ENCODE measurements around the gene OSTF1.

Gene OSTF1

GRCh38 chr9:75086541-75087288 lies 1.6 kb upstream of the OSTF1 start:
- FAIRE-seq, result no peak

- FAIRE-seq, result no peak
Measured at GRCh38 chr9:75087289-75087823, 958 bp upstream of the OSTF1 start.

GRCh38 chr9:75088646-75089372 lies 495 bp downstream of the OSTF1 start:
- no peak for FAIRE-seq

- FAIRE-seq, result no peak
Measured at GRCh38 chr9:75089373-75089766, 1.1 kb downstream of the OSTF1 start.

GRCh38 chr9:75090579-75090978 lies 2.3 kb downstream of the OSTF1 start:
- FAIRE-seq, result no peak

GRCh38 chr9:75092766-75093165 lies 4.5 kb downstream of the OSTF1 start:
- no peak for FAIRE-seq

- FAIRE-seq, result no peak
Measured at GRCh38 chr9:75096796-75097195, 8.5 kb downstream of the OSTF1 start.

- FAIRE-seq, result no peak
Measured at GRCh38 chr9:75101004-75101588, 12.8 kb downstream of the OSTF1 start.

- no peak for FAIRE-seq
Measured at GRCh38 chr9:75102177-75102790, 14.0 kb downstream of the OSTF1 start.

DNA sequence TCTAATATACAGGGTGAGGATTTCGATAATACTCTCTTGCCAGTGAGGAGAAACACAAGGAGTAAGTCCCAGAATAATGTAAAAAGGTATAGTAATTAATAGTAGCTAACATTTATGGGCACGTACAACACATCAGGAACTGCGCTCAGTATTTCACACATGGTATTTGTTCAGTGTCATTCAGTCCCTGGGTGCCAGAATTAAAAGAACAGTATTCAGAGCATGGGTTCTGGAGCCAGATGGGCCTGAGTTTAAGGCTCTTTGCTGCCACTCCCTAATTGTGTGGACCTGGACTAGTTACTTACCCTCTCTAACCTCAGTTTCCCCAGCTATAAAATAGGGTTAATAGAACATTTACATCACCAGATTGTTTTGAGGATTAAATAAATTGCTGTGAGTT lies 16.3 kb downstream of the OSTF1 start:
- FAIRE-seq, result no peak

- no peak for FAIRE-seq
Measured at GRCh38 chr9:75105019-75105540, 16.8 kb downstream of the OSTF1 start.

DNA sequence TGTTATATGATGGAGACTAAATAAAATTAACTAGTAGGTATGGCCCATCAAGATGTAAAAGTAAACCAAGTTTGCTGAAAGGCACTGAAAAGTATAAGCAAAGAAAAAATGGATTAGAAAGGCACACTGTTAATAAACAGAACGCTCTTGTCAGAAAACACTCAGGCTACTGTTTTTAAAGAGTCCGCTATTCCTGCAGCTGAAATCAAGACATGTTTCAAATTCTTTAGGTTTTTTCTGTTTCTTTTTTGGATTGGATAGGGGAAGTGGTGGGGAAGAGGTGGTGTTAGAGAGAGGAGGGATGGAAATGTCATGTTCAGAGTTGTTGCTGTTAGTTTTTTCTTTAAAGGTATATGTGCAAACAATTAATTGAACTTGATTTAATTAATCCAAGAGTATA lies 17.5 kb downstream of the OSTF1 start:
- no peak for FAIRE-seq

DNA sequence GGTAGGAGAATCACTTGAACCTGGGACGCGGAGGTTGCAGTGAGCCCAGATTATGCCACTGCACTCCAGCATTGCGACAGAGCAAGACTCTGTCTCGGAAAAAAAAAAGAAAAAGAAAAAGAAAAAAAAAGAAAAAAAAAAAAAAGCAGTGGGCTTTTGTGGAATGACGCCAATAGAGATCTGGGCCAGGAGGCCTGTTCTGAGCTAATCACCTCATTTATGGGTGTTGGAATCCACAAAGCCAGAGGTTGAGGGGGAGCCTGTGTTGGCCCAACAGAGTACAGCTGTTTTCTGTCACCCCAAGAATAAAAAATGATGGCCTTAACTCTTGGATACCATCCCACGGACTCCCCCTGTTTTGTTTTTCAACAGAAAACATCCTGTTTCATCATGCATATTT lies 18.5 kb downstream of the OSTF1 start:
- FAIRE-seq, result no peak

GRCh38 chr9:75108571-75108970 lies 20.3 kb downstream of the OSTF1 start:
- FAIRE-seq, result no peak

DNA sequence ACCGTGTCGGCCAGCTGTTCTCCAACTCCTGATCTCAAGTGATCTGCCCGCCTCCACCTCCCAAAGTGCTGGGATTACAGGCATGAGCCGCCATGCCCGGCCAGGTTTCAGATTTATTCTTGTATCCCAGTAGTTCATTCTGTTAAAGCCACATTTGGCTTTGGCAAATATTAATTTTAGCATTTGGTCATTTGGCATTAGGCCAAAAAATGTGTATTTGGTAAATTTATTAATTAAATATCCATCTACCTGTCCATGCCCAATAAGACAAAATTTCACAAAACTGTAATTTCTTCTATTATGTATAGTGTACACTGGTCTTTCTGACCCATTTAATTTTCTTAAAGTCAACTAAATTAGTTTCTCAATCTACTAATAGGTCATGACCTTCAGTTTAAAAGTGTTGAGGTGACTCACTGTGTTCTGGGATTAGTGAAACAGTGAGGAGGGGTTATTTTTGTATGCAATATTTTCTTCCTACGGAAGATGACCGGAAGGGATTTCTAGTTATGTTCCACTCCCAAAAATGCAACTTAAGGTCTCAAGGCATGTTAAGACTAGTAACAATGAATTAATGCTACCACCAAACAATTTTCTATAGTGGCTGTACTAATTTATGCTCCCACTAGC lies 21.0 kb downstream of the OSTF1 start:
- FAIRE-seq, result no peak

- FAIRE-seq, result no peak
Measured at GRCh38 chr9:75111019-75111622, 22.8 kb downstream of the OSTF1 start.

GRCh38 chr9:75112789-75113188 lies 24.5 kb downstream of the OSTF1 start:
- FAIRE-seq, result no peak

GRCh38 chr9:75116306-75116705 lies 28.0 kb downstream of the OSTF1 start:
- no peak for FAIRE-seq

DNA sequence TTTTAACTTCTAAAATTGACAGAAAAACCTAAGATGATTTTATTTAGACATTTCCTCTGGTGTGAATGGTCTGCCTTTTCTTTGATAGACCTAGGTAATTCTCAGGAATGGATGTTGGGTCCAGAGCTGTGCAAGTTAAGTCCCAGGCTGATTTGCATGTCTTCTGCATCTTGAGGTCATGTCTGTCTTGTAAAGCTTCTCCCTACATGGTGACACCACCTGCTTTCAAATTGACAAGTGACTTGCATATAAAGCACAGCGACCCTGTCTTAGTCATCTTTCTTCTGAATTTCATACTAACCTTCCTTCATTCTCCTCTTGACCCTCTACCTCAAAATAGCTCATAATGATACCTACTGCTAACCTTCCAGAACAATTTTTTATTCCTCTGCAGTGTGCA lies 29.2 kb downstream of the OSTF1 start:
- no peak for FAIRE-seq

GRCh38 chr9:75120686-75121085 lies 32.4 kb downstream of the OSTF1 start:
- no peak for FAIRE-seq

GRCh38 chr9:75121914-75122558 lies 33.7 kb downstream of the OSTF1 start:
- no peak for FAIRE-seq

DNA sequence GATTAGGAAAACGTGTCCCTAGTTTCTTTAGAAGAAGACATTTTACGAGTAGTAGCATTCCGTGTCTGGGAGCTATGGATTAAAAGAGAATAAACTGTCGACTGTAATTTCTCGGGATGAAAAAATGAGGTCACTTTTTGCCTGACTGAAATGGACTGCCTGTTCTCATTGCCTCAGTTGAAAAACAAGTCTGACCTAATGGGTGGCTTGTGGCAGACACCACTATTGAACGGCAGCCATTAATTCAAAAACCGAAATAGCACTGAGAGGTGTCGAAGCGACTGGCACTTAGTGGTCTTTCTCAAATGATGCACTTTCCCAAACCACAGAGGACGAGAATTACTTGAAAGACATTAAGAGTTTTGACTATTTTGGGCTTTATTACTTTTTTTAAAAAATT lies 35.4 kb downstream of the OSTF1 start:
- no peak for FAIRE-seq

All from TTC549 (cell line).